Measurements from ENCODE around the gene SERPIND1.
"Not testable (repeated sequence)": the region's sequence is repeated elsewhere in the genome, so short reads cannot be mapped to it uniquely, and the experiment has no call there.

SERPIND1 gene

GRCh38 chr22:20818471-20818870 lies 44.6 kb downstream of the SERPIND1 start:
- 93% methylated on average over 2 of the region's 3 CpGs; no CpG with 5 or more reads in 1 of the 2 experiments for WGBS, 2 experiments (ENCODE audit: insufficient coverage in 2 of 2)
- Histone ChIP-seq H3K4me1 (ENCODE audit: control insufficient read depth, insufficient read depth, low read length, poor library complexity, severe bottlenecking) (no peaks in the 10 kb centered on the region), H3K27ac (ENCODE audit: low read depth, low read length, severe bottlenecking) (no peak overlapping the region), H3K4me3 (ENCODE audit: extremely low read depth, insufficient read depth, low read length, poor library complexity, severe bottlenecking) (no peak overlapping the region), H3K36me3 (ENCODE audit: control insufficient read depth, insufficient read depth, low read length) (peaks cover 45% of the 10 kb centered on the region), H3K9me3 (ENCODE audit: control insufficient read depth, low read length) (no peaks in the 10 kb centered on the region)

GRCh38 chr22:20819471-20819870 lies 45.6 kb downstream of the SERPIND1 start:
- H3K36me3 ChIP-seq (ENCODE audit: control insufficient read depth, insufficient read depth, low read length): peaks cover 38% of the 10 kb centered on the region
- H3K9me3 ChIP-seq (ENCODE audit: control insufficient read depth, low read length): no peaks in the 10 kb centered on the region
- H3K4me1 ChIP-seq (ENCODE audit: control insufficient read depth, insufficient read depth, low read length, poor library complexity, severe bottlenecking): no peaks in the 10 kb centered on the region
- H3K27ac ChIP-seq (ENCODE audit: low read depth, low read length, severe bottlenecking): no peak overlapping the region
- WGBS, 2 experiments (ENCODE audit: insufficient coverage in 2 of 2): 93 to 98% methylated on average over 6 to 8 of the region's 9 CpGs
- H3K4me3 ChIP-seq (ENCODE audit: extremely low read depth, insufficient read depth, low read length, poor library complexity, severe bottlenecking): no peak overlapping the region

- not testable (repeated sequence) for H3K4me3 ChIP-seq (ENCODE audit: extremely low read depth, insufficient read depth, low read length, poor library complexity, severe bottlenecking); H3K4me1 ChIP-seq (ENCODE audit: control insufficient read depth, insufficient read depth, low read length, poor library complexity, severe bottlenecking); H3K9me3 ChIP-seq (ENCODE audit: control insufficient read depth, low read length); H3K27ac ChIP-seq (ENCODE audit: low read depth, low read length, severe bottlenecking)
- peaks cover 41% of the 10 kb centered on the region for H3K36me3 ChIP-seq (ENCODE audit: control insufficient read depth, insufficient read depth, low read length)
- 98 to 100% methylated on average over 6 of the region's 8 CpGs for WGBS, 2 experiments (ENCODE audit: insufficient coverage in 2 of 2)
Observed at GRCh38 chr22:20821717-20822239, 47.9 kb downstream of the SERPIND1 start.

GRCh38 chr22:20822240-20822639 lies 48.3 kb downstream of the SERPIND1 start:
- 90 to 100% methylated on average over 3 to 5 of the region's 5 CpGs for WGBS, 2 experiments (ENCODE audit: insufficient coverage in 2 of 2)
- H3K4me1 ChIP-seq (ENCODE audit: control insufficient read depth, insufficient read depth, low read length, poor library complexity, severe bottlenecking): no peaks in the 10 kb centered on the region
- peaks cover 40% of the 10 kb centered on the region for H3K36me3 ChIP-seq (ENCODE audit: control insufficient read depth, insufficient read depth, low read length)

GRCh38 chr22:20823264-20823663 lies 49.4 kb downstream of the SERPIND1 start:
- WGBS, 2 experiments (ENCODE audit: insufficient coverage in 2 of 2): no CpG with 5 or more reads among the region's 1 CpG
- no peak overlapping the region for H3K27ac ChIP-seq (ENCODE audit: low read depth, low read length, severe bottlenecking)
- no peaks in the 10 kb centered on the region for H3K9me3 ChIP-seq (ENCODE audit: control insufficient read depth, low read length)
- H3K4me3 ChIP-seq (ENCODE audit: extremely low read depth, insufficient read depth, low read length, poor library complexity, severe bottlenecking): no peak overlapping the region
- H3K4me1 ChIP-seq (ENCODE audit: control insufficient read depth, insufficient read depth, low read length, poor library complexity, severe bottlenecking): no peaks in the 10 kb centered on the region
- peaks cover 34% of the 10 kb centered on the region for H3K36me3 ChIP-seq (ENCODE audit: control insufficient read depth, insufficient read depth, low read length)

More at GRCh38 chr22:20822240-20822639, 48.3 kb downstream of the SERPIND1 start:
- Histone ChIP-seq H3K4me3 (ENCODE audit: extremely low read depth, insufficient read depth, low read length, poor library complexity, severe bottlenecking) (no peak overlapping the region), H3K27ac (ENCODE audit: low read depth, low read length, severe bottlenecking) (no peak overlapping the region), H3K9me3 (ENCODE audit: control insufficient read depth, low read length) (no peaks in the 10 kb centered on the region)

GRCh38 chr22:20825216-20825615 lies 51.3 kb downstream of the SERPIND1 start:
- H3K4me3 ChIP-seq (ENCODE audit: extremely low read depth, insufficient read depth, low read length, poor library complexity, severe bottlenecking); H3K27ac ChIP-seq (ENCODE audit: low read depth, low read length, severe bottlenecking); H3K4me1 ChIP-seq (ENCODE audit: control insufficient read depth, insufficient read depth, low read length, poor library complexity, severe bottlenecking); H3K9me3 ChIP-seq (ENCODE audit: control insufficient read depth, low read length): not testable (repeated sequence)
- WGBS, 2 experiments (ENCODE audit: insufficient coverage in 2 of 2): 93 to 100% methylated on average over 1 to 2 of the region's 4 CpGs
- peaks cover 19% of the 10 kb centered on the region for H3K36me3 ChIP-seq (ENCODE audit: control insufficient read depth, insufficient read depth, low read length)

- Histone ChIP-seq H3K36me3 (ENCODE audit: control insufficient read depth, insufficient read depth, low read length) (peaks cover 21% of the 10 kb centered on the region), H3K4me1 (ENCODE audit: control insufficient read depth, insufficient read depth, low read length, poor library complexity, severe bottlenecking) (no peaks in the 10 kb centered on the region), H3K27ac (ENCODE audit: low read depth, low read length, severe bottlenecking) (no peak overlapping the region), H3K4me3 (ENCODE audit: extremely low read depth, insufficient read depth, low read length, poor library complexity, severe bottlenecking) (no peak overlapping the region), H3K9me3 (ENCODE audit: control insufficient read depth, low read length) (no peaks in the 10 kb centered on the region)
- 93 to 96% methylated on average over 4 to 6 of the region's 6 CpGs for WGBS, 2 experiments (ENCODE audit: insufficient coverage in 2 of 2)
Observed at GRCh38 chr22:20825624-20826023, 51.7 kb downstream of the SERPIND1 start.

GRCh38 chr22:20826373-20827152 lies 52.6 kb downstream of the SERPIND1 start:
- H3K9me3 ChIP-seq (ENCODE audit: control insufficient read depth, low read length); H3K4me3 ChIP-seq (ENCODE audit: extremely low read depth, insufficient read depth, low read length, poor library complexity, severe bottlenecking); H3K4me1 ChIP-seq (ENCODE audit: control insufficient read depth, insufficient read depth, low read length, poor library complexity, severe bottlenecking); H3K27ac ChIP-seq (ENCODE audit: low read depth, low read length, severe bottlenecking): not testable (repeated sequence)
- WGBS, 2 experiments (ENCODE audit: insufficient coverage in 2 of 2): 83 to 100% methylated on average over 1 to 2 of the region's 5 CpGs
- H3K36me3 ChIP-seq (ENCODE audit: control insufficient read depth, insufficient read depth, low read length): peaks cover 21% of the 10 kb centered on the region

GRCh38 chr22:20829491-20830134 lies 55.7 kb downstream of the SERPIND1 start:
- Histone ChIP-seq H3K4me3 (ENCODE audit: extremely low read depth, insufficient read depth, low read length, poor library complexity, severe bottlenecking) (no peak overlapping the region), H3K4me1 (ENCODE audit: control insufficient read depth, insufficient read depth, low read length, poor library complexity, severe bottlenecking) (no peaks in the 10 kb centered on the region), H3K9me3 (ENCODE audit: control insufficient read depth, low read length) (no peaks in the 10 kb centered on the region), H3K36me3 (ENCODE audit: control insufficient read depth, insufficient read depth, low read length) (peaks cover 43% of the 10 kb centered on the region), H3K27ac (ENCODE audit: low read depth, low read length, severe bottlenecking) (no peak overlapping the region)
- 67 to 87% methylated on average over 1 of the region's 3 CpGs for WGBS, 2 experiments (ENCODE audit: insufficient coverage in 2 of 2)

- H3K36me3 ChIP-seq (ENCODE audit: control insufficient read depth, insufficient read depth, low read length): peaks cover 35% of the 10 kb centered on the region
- no peaks in the 10 kb centered on the region for H3K4me1 ChIP-seq (ENCODE audit: control insufficient read depth, insufficient read depth, low read length, poor library complexity, severe bottlenecking)
- no peak overlapping the region for H3K4me3 ChIP-seq (ENCODE audit: extremely low read depth, insufficient read depth, low read length, poor library complexity, severe bottlenecking)
- no peaks in the 10 kb centered on the region for H3K9me3 ChIP-seq (ENCODE audit: control insufficient read depth, low read length)
- H3K27ac ChIP-seq (ENCODE audit: low read depth, low read length, severe bottlenecking): no peak overlapping the region
- WGBS, 2 experiments (ENCODE audit: insufficient coverage in 2 of 2): 95 to 98% methylated on average over 6 of the region's 6 CpGs
Observed at GRCh38 chr22:20833225-20833665, 59.3 kb downstream of the SERPIND1 start.

- H3K9me3 ChIP-seq (ENCODE audit: control insufficient read depth, low read length): no peaks in the 10 kb centered on the region
- whole genome bisulfite sequencing, 2 experiments (ENCODE audit: insufficient coverage in 2 of 2): 100% methylated on average over 1 to 3 of the region's 3 CpGs
Observed at GRCh38 chr22:20834206-20834605, 60.3 kb downstream of the SERPIND1 start.

More at GRCh38 chr22:20834206-20834605, 60.3 kb downstream of the SERPIND1 start:
- Histone ChIP-seq H3K27ac (ENCODE audit: low read depth, low read length, severe bottlenecking) (no peak overlapping the region), H3K36me3 (ENCODE audit: control insufficient read depth, insufficient read depth, low read length) (peaks cover 32% of the 10 kb centered on the region), H3K4me1 (ENCODE audit: control insufficient read depth, insufficient read depth, low read length, poor library complexity, severe bottlenecking) (no peaks in the 10 kb centered on the region), H3K4me3 (ENCODE audit: extremely low read depth, insufficient read depth, low read length, poor library complexity, severe bottlenecking) (no peak overlapping the region)

Measured in mesodermal cell (in vitro differentiated cells).